Panc1 (cell line): ENCODE data around the gene VPS45. TPM values are rescaled to one million over a fixed set of nuclear protein-coding genes. Genes with fewer than 3 reads are reported as not detected.

Source experiments
- ATAC-seq: fragments of 200-7000 bp; cut with Tn5 transposase; 2 replicates; pipeline ENCODE4 v1.9.1; 2020; ENCODE audit warnings: mild to moderate bottlenecking, moderate library complexity
- BruUV-seq: library from RNA; stranded (reverse); fragments of 400-500 nt; replicated peaks from 2 replicates; lab custom pipeline; 2021; lab: Mats Ljungman, UMichigan
- CTCF ChIA-PET: fragments of 300-600 bp; sonication (Branson Sonifier 250); formaldehyde crosslinking; loops from one replicate; lab custom pipeline; 2022; ENCODE audit warnings: antibody characterized with exemption; lab: Charles Lee
- POLR2A ChIA-PET: fragments of 300-600 bp; sonication (Branson Sonifier 250); formaldehyde crosslinking; loops from one replicate; lab custom pipeline; 2022; ENCODE audit warnings: antibody characterized with exemption; lab: Charles Lee
- DNase-seq: peaks from one replicate; pipeline ENCODE4 v3.0.0-alpha.2; 2010; ENCODE audit warnings: low read depth, low spot score
- H3K27ac ChIP-seq: 2 replicates; pipeline ENCODE4 v1.5.1; 2011; ENCODE audit warnings: mild to moderate bottlenecking, low read length, inconsistent platforms
- H3K27me3 ChIP-seq: fragments of 200-500 bp; sonication (Bioruptor generic); 2 replicates; pipeline ENCODE4 v1.6.0; 2014; ENCODE audit warnings: low read length, inconsistent platforms; ENCODE audit not compliant: control insufficient read depth, insufficient read depth
- H3K36me3 ChIP-seq: fragments of 200-500 bp; sonication (Bioruptor generic); 2 replicates; pipeline ENCODE4 v1.5.1; 2014; ENCODE audit warnings: inconsistent platforms, mild to moderate bottlenecking, low read length, moderate library complexity; ENCODE audit not compliant: control insufficient read depth, insufficient read depth
- H3K4me1 ChIP-seq: 2 replicates; pipeline ENCODE4 v1.5.1; 2011; ENCODE audit warnings: inconsistent platforms, mild to moderate bottlenecking, low read length, moderate library complexity; ENCODE audit not compliant: control insufficient read depth, insufficient read depth
- H3K4me3 ChIP-seq, 2 experiments: 2 replicates each; pipeline ENCODE4 v1.5.1; 2011 to 2012; ENCODE audit warnings: low read depth in 2 of 2, low read length in 2 of 2, mild to moderate bottlenecking in 2 of 2, inconsistent platforms in 1 of 2, moderate library complexity in 1 of 2
- H3K9me3 ChIP-seq: fragments of 200-500 bp; sonication (Bioruptor generic); 2 replicates; pipeline ENCODE4 v1.5.1; 2014; ENCODE audit warnings: low read depth, mild to moderate bottlenecking, inconsistent platforms, low read length, moderate library complexity; ENCODE audit not compliant: control insufficient read depth, insufficient read depth
- POLR2AphosphoS5 ChIP-seq: IDR thresholded peaks from 2 replicates; pipeline ENCODE4 v1.6.1; 2012; ENCODE audit warnings: mild to moderate bottlenecking, low read depth, low read length, moderate library complexity
- SIN3A ChIP-seq: IDR thresholded peaks from 2 replicates; pipeline ENCODE4 v1.6.1; 2012; ENCODE audit warnings: low read depth, mild to moderate bottlenecking, low read length, moderate library complexity, borderline replicate concordance; ENCODE audit not compliant: insufficient read depth
- TCF7L2 ChIP-seq: IDR thresholded peaks from 2 replicates; pipeline ENCODE4 v1.6.1; 2011; ENCODE audit warnings: mild to moderate bottlenecking, low read depth, low read length, inconsistent platforms
- in situ Hi-C: cut with HindIII; loops from 2 replicates; pipeline ENCODE4 v1.10.0; 2016; ENCODE audit warnings: low sequenced_read_pairs, low pct_unique_long_range_greater_than_20kb
- intact Hi-C: fragments of 100-400 bp; cut with micrococcal nuclease; formaldehyde crosslinking; loops from one replicate; pipeline ENCODE4 v1.10.0; 2022; ENCODE audit not compliant: unreplicated experiment
- total RNA-seq: library from RNA; stranded (reverse); gene quantifications from one replicate; pipeline ENCODE4 v1.2.1, GENCODE V29; 2021; ENCODE audit not compliant: unreplicated experiment
- TF ChIP-seq, protein P1 (sequence below), 2 experiments: IDR thresholded peaks; 2 replicates each; pipeline ENCODE4 v1.6.1; 2011 to 2012; ENCODE audit warnings: low read depth in 2 of 2, control low read depth in 1 of 2, low read length in 1 of 2, mild to moderate bottlenecking in 1 of 2, moderate library complexity in 1 of 2; ENCODE audit not compliant: insufficient read depth in 1 of 2
- TF ChIP-seq, protein P2 (sequence below): fragments of 450-650 bp; IDR thresholded peaks from 2 replicates; pipeline ENCODE4 v1.5.1; 2017; ENCODE audit warnings: mild to moderate bottlenecking

The VPS45 gene
- total RNA-seq, 1 experiment from 2014 or later: 24.9 TPM

DNA sequence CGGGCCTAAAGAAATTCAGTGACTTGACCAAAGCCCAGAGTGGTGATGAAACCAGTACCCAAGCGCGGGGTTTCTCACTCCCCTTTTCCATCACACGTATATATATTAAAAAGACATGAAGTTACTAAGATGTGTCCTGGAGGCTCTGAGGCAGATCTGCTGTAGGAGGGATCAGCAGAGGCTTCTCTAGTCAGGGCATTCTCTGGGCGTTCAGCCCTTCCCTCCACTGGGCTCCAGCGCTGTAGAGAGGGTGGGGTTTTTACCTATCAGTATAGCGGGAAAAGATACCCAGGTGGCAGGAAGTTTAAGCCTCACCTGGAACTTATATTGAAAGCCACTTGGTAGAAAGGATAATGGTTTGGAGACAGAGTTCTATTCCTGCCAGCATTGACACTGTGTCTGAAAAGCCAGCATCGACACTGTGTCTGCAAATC, 81.3 kb downstream of the VPS45 start:
- ChIA-PET POLR2A (no interaction called here), CTCF (no interaction called here)
- Histone ChIP-seq H3K27ac (peak overlapping the region; percentile 9; the same call in 1 of the 2 replicates), H3K4me1 (peaks cover 11% of the 10 kb centered on the region), H3K4me3 (peak overlapping the region; percentile 56 to 66), H3K9me3 (no peaks in the 10 kb centered on the region), H3K27me3 (no peaks in the 10 kb centered on the region), H3K36me3 (no peaks in the 10 kb centered on the region)
- TF ChIP-seq POLR2AphosphoS5 (no peak), SIN3A (no peak), TCF7L2 (no peak)
- TF ChIP-seq, protein P1, sequence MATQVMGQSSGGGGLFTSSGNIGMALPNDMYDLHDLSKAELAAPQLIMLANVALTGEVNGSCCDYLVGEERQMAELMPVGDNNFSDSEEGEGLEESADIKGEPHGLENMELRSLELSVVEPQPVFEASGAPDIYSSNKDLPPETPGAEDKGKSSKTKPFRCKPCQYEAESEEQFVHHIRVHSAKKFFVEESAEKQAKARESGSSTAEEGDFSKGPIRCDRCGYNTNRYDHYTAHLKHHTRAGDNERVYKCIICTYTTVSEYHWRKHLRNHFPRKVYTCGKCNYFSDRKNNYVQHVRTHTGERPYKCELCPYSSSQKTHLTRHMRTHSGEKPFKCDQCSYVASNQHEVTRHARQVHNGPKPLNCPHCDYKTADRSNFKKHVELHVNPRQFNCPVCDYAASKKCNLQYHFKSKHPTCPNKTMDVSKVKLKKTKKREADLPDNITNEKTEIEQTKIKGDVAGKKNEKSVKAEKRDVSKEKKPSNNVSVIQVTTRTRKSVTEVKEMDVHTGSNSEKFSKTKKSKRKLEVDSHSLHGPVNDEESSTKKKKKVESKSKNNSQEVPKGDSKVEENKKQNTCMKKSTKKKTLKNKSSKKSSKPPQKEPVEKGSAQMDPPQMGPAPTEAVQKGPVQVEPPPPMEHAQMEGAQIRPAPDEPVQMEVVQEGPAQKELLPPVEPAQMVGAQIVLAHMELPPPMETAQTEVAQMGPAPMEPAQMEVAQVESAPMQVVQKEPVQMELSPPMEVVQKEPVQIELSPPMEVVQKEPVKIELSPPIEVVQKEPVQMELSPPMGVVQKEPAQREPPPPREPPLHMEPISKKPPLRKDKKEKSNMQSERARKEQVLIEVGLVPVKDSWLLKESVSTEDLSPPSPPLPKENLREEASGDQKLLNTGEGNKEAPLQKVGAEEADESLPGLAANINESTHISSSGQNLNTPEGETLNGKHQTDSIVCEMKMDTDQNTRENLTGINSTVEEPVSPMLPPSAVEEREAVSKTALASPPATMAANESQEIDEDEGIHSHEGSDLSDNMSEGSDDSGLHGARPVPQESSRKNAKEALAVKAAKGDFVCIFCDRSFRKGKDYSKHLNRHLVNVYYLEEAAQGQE (IDR thresholded peaks at IDR 0.05; ENCODE audit: insufficient read depth in 1 of 2, low read depth in 2 of 2, low read length in 1 of 2): no peak
- TF ChIP-seq, protein P2, sequence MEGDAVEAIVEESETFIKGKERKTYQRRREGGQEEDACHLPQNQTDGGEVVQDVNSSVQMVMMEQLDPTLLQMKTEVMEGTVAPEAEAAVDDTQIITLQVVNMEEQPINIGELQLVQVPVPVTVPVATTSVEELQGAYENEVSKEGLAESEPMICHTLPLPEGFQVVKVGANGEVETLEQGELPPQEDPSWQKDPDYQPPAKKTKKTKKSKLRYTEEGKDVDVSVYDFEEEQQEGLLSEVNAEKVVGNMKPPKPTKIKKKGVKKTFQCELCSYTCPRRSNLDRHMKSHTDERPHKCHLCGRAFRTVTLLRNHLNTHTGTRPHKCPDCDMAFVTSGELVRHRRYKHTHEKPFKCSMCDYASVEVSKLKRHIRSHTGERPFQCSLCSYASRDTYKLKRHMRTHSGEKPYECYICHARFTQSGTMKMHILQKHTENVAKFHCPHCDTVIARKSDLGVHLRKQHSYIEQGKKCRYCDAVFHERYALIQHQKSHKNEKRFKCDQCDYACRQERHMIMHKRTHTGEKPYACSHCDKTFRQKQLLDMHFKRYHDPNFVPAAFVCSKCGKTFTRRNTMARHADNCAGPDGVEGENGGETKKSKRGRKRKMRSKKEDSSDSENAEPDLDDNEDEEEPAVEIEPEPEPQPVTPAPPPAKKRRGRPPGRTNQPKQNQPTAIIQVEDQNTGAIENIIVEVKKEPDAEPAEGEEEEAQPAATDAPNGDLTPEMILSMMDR: no peak
- DNase-seq: no peak
- no TSS peak for BruUV-seq
- in situ Hi-C loops (no loop called here), intact Hi-C loops (no loop called here)
- ATAC-seq: no peak

DNA sequence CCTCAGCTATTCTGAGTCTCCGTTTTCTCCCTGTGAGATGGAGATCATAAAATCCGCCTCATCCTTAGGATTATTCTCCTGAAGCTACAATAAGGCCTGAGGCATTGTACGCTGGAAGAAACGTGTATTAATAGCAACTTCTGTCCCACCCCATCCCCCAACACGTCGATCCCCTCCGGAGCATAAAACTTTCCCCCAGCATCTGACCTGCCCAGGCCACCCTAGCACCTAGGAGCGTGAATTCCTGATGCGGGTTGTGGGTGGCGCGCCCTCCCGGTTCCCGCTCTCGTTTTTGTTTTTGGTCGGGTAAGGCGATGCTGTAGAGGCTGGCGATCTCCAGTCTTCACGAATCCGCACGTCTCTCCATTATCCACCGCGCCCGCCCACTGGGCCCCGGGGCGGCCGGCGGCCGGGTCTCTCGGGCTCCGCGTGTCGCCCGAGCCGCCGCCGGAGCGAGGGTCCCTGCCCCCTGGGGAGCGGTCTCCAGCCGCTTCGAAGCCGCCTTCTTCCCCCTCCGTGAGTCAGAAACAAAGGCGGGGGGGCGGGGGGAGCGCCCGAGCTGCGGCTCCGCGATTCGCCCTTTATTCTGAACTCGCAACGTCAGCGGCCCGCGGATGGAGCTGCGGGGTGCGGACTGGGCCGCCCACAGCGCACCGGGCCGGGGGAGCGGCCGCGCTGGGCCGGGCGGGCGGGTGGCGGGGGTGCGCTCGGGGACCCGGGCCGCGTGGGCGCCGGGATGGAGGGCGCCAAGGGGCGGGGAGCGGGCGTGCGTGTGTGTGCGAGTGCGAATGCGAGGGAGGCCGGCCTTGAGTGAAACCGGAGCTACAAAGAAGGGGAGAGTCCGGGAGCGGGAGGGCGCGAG, 81.9 kb downstream of the VPS45 start, which contains the start of gene PLEKHO1:
TSS of gene PLEKHO1 (plus strand) at position 646 of the 862 bp plus-strand sequence. CDS start 342 bp downstream, outside the sequence.
- Histone ChIP-seq H3K27me3 (no peaks in the 10 kb centered on the region), H3K27ac (peak within 1 kb of the TSS; percentile 31; the same call in 1 of the 2 replicates), H3K4me1 (peaks cover 11% of the 10 kb centered on the region), H3K4me3 (peak within 1 kb of the TSS; percentile 56 to 66), H3K36me3 (no peaks in the 10 kb centered on the region), H3K9me3 (no peaks in the 10 kb centered on the region)
- POLR2A ChIA-PET: interaction anchor here (0.7 kb wide), 1 partner anchor 9 kb away, joined by 21 read pairs; no protein-coding TSS in a partner anchor
- TF ChIP-seq, protein P2: no peak
- TF ChIP-seq TCF7L2 (no peak), POLR2AphosphoS5 (no peak), SIN3A (no peak)
- TF ChIP-seq, protein P1 (IDR thresholded peaks at IDR 0.05; ENCODE audit: insufficient read depth in 1 of 2, low read depth in 2 of 2, low read length in 1 of 2): no peak
- in situ Hi-C loops (no loop called here), intact Hi-C loops (no loop called here)
- BruUV-seq: no TSS peak
- DNase-seq (no peak), ATAC-seq (peak; percentile 86)
- CTCF ChIA-PET: interaction anchor here (0.7 to 1.0 kb wide), 2 partner anchors 38 to 159 kb away, joined by 3 to 19 read pairs; no protein-coding TSS in a partner anchor
